Measurements from ENCODE around the gene PIP4K2A.
"Not testable (repeated sequence)": the region's sequence is repeated elsewhere in the genome, so short reads cannot be mapped to it uniquely, and the experiment has no call there.

The PIP4K2A gene

DNA sequence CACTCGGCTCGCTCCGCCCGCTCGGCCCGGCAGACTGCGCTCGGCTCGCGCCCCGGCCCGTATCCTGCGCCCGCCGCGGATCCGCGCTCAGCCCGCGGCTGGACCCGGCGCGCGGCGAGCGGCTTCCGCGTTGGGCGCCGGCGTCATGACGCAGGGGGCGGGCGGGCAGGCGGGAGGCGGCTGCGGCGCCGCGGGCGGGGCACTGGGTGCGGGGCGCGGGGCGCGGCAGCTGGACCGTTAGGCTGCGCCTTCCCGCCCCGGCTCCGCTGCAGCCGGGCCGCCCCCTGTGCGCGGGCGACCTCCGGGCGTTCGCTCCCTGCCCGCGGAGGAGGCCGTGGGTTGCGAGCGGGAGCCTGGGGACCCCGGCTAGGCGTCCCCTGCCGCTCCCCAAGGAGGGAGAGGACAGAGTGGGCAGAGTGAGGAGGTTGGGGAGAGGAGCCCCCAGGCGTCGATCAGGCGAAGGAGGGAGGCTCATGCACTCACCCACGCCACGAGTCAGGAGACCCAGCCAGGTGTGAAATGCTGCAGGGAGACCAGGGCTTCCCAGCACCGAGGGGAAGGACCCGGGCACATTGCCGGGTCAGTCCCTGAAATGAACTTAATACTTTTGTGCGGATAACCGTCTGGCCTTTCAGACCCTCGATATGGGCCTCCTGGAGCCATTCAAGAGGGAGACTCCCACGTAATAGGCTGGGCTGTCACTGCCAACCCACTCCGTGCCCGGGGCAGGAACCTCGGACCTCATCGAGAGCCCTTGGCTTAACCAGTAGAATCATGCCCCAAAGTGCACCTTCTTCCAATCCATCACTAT is at the start of gene PIP4K2A:
PIP4K2A (minus strand) TSS at position 100 of the 811 bp plus-strand sequence. CDS start 252 bp downstream, outside the sequence.
- peak; percentile 54 to 56 for DNase-seq (ENCODE audit: low read depth in 2 of 2)

DNA sequence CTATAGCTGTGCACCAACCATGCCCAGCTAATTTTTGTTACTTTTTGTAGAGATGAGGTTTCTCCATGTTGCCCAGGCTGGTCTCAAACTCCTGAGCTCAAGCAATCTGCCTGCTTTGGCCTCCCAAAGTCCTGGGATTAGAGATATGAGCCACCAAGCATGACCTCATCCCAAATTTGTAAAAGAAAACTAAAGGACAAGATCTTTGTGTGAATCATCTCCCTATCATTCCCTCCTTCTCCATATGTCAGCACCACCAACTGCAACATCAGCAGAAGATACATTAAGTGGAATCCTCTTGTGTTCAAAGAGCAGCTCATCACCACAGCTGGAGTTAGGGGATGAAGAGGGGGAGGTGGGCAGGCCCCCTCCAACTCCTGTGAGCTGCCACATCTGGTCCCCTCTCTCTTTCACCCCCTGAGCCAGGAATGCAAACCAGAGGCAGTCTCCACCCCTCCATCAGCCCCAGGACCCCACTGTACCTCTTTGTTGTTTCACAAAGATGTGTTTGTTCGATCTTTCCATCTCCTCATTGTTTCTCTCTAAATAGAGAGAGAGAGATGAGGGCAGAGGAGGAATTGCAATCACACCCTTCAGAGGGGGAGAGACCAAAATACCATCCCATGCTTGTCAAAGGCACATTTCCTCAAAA is 47.3 kb upstream of the PIP4K2A start:
- no peak for DNase-seq (ENCODE audit: low read depth in 2 of 2)

DNA sequence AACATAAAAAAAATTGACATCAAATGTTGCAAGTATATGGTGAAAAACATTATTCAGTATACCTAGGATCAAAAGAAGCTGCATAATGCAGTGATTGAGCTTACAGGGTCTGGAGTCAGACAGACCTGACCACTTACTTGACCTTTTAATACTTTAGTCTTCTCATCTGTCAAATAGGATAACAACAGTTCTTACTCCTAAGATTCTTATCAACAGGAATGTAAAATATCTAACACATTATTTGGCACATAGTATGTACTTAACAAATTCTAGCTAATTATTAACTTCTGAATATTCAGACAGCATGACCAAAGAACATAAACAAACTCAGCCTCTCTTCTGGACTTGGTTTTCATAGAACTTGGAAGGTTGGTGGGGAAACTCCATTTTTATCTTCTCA is 45.6 kb upstream of the PIP4K2A start:
- no peak for DNase-seq (ENCODE audit: low read depth in 2 of 2)

DNA sequence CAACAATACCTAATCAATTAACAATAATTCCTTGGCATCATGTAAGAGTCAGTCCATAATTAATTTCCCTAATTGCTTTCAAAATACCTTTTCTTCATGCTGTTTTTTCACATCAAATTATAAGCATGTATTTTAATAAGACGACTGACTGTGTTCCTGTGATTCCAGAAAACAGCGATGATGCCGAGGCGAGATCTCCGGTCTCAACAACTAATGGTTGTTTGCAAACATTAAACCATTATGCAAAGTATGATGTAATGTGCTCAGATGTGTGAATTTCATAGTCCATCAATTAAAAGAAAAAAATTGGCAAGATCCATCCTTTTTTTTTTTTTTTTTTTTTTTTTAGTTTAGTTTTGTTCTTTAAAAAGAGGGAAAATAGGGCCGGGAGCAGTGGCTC is 44.5 kb upstream of the PIP4K2A start:
- DNase-seq (ENCODE audit: low read depth in 2 of 2), result no peak

DNA sequence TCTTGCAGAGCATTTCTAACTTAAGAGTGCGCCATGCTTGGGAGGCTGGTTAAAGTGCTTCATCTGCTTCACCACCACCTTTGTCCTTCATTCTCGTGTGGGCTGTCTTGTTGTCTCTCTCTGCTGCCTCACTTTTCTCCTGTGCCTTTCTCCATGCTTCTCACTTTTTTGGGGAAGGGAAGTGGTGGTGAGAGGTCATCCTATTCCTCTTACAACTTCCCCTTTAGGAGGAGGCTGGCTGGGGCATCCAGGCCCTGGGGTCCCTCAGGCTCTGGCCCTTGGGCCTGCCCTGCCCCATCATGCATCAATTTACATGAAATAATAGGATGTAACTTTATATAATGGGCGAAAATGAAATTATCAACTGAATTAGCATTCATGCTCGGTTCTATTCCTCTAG is 39.9 kb upstream of the PIP4K2A start:
- no peak for DNase-seq (ENCODE audit: low read depth in 2 of 2)

DNA sequence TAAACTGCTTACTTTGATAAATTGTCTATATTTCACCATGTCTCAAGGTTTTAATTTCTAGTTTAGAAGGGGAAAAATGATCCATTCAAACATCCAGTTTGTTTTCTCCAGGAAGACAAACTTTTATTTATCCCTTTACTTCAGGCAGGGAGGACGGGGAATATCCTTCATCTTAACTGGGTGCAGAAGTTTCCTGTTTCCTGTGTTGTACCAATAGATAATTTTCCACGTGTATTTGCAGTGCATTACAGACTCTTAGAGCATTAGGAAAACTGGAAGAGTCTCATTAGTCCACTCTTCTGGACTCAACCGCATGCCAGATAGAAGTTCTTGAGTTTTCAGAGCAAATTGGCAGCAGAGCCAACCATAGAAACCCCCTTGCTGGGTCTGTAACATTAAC is 39.4 kb upstream of the PIP4K2A start:
- DNase-seq (ENCODE audit: low read depth in 2 of 2), result no peak

DNA sequence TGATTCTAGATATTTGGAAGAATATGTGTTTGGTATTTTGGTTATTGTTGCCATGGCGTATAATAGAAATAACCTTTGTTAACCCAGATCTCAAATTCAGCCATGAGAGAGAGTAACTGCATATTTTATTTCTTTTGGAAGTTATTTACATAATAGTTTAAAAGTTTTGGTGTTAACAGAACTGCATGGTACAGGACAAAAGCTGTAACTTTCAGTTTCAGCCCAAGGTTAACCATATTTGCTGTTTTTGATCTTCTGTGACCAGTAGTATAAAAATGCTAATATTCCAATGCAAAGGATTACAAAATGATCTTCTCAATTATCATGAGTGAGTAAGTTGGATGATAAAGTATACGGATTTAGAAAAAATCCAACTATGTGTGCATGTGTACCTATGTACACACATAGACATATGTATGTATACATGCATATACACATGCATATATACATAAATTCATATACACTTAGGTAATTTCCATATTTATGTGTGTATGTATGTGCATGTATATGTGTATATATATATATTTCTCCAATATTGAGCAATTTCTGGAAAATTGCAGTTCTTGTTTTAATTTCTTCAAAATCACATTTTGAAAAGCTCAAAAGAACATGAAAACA is 38.0 kb upstream of the PIP4K2A start:
- DNase-seq (ENCODE audit: low read depth in 2 of 2), result no peak

DNA sequence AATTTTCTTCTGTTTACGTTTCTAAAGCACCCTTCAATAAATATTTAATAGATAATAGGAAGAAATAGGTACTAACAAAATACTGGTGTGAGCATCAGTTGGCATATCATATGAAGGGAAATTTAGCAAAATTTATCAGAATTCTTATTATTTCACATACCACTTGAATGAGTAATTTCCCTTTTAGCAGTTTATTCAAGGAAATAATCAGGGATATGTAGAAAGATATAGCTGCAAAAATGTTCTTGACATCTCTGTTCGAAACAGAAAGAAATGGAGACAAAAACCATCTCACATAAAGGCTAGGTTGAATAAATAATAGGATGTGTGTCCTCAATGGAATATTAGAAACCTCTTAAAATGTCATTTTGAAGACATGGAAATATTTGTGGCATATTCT is 35.8 kb upstream of the PIP4K2A start:
- DNase-seq (ENCODE audit: low read depth in 2 of 2), result no peak

DNA sequence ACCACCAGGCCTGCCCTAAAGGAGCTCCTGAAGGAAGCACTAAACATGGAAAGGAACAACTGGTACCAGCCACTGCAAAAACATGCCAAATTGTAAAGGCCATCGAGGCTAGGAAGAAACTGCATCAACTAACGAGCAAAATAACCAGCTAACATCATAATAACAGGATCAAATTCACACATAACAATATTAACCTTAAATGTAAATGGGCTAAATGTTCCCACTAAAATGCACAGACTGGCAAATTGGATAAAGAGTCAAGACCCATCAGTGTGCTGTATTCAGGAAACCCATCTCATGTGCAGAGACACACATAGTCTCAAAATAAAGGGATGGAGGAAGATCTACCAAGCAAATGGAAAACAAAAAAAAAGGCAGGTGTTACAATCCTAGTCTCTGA is 30.5 kb upstream of the PIP4K2A start:
- DNase-seq (ENCODE audit: low read depth in 2 of 2), result not testable (repeated sequence)

DNA sequence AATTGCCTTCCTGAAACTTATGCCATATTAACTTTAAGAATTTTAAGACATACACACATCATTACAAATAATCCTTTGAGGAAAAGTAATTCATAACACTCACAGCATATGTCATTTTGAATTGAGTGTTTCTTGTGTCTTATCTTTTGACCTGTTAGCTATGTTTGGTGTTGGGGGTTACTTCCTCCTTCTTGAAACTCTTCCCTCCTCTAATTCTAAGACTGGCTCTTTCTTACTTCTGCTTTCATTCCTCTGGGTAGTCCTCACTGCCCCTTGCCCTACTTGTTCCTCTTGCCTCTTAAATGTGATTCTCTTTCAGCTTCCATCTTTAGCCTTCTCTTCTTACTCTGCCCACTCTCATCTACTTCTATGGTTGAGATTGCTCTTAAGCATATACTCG is 28.3 kb upstream of the PIP4K2A start:
- no peak for DNase-seq (ENCODE audit: low read depth in 2 of 2)

DNA sequence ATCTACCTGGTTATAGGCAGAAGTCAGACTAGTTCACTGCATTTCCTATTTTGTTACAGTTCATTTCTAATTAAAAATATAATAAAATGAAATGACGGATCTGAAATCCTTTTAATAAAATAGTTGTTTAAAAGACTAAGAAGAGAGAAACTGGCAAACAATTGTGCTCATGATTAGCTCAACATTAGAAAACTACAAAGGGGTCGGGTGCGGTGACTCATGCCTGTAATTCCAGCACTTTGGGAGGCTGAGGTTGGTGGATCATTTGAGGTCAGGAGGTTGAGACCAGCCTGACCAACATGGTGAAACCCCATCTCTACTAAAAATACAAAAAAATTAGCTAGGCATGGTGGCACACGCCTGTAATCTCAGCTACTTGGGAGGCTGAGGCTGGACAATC is 27.3 kb upstream of the PIP4K2A start:
- not testable (repeated sequence) for DNase-seq (ENCODE audit: low read depth in 2 of 2)

DNA sequence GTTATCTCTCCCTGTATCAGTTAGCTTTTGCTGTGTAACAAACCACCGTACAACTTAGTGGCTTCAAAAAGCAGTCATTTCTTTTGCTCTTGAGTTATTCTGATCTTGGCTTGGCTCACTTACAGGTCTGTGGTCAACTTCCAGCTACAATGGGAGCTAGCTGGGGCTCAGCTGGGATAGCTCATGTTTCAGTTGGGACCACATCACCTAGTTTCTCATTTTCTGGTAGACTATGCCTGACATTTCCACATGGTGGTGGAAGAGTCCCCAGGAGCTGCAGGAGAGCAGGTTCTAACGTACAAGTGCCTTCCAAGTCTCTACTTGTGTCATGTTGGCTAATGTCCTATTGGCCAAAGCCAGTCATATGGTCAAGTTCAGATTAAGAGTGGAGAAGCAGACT is 25.8 kb upstream of the PIP4K2A start:
- no peak for DNase-seq (ENCODE audit: low read depth in 2 of 2)

DNA sequence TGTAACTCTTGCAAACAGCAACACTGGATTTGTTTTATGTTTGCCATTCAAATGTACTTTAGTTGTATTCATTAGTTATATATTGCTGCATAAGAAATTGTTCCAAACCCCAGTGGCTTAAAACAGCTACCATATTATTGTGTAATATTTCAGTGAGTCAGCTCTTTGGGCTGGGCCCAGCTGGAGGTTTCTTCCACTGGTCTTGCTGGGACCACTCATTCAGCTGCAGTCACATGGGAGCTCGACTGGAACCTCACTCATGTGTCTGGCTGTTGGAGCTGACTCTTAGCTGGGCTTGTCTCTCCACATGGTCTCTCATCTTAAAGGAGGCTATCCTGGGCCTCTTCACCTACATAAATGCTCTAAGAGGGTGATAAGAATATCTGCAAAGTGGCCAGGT is 23.2 kb upstream of the PIP4K2A start:
- no peak for DNase-seq (ENCODE audit: low read depth in 2 of 2)

DNA sequence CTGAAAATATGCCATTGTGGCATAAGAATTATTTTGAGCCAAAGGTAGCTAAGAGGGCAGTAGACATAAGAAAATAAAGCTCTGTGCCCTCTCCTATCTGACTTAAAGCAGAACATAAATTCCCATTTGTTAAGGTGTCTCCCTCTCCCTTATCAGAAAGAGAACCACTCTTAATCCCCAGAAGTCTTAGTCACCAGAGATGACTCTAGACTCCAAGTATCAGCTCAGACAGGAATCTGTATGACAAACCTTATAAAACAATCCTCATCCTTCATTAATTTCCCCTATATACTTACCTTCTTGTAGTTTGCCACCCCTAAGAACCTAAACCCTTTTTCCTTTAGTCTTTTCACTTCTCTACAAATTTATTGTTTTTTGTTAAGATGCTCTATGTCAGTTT is 21.8 kb upstream of the PIP4K2A start:
- no peak for DNase-seq (ENCODE audit: low read depth in 2 of 2)

DNA sequence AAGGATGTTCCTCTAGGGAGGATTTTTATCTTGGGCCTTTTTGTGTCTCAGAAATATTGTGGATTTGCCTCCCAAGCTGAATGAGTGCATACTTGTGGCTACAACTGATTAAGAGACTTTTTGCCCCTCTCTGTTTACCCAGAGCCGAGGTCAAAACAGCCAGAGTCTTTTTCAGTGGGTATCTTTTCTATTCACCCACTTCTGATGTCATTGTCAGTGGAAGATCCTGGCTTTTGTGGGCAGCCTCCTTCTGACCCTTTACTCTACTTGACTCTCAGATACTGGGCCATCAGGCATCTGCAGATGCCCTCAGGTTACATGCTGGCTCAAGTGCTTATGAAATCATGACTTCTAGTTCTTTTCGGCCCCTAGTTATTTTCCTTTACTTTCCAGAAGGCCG is 19.6 kb upstream of the PIP4K2A start:
- no peak for DNase-seq (ENCODE audit: low read depth in 2 of 2)

DNA sequence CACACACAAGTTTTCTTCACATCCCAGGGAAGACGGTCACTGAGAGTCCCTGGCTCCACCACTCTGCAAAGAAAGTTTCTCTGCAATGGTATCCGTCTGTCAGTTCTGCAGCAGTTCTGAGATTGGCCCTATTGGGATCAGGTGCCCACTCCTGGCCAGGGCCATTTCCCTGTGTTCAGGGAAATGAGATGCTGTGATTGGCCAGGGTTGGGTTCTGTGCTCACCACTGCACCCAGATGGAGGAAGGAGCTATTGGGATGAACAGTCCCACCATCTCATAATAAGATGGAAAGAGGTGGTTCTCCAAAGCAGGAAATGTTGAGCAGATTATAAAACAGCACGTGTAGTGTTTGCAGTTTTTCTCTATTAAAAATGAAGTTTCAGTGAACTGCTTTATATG is 13.3 kb upstream of the PIP4K2A start:
- no peak for DNase-seq (ENCODE audit: low read depth in 2 of 2)

DNA sequence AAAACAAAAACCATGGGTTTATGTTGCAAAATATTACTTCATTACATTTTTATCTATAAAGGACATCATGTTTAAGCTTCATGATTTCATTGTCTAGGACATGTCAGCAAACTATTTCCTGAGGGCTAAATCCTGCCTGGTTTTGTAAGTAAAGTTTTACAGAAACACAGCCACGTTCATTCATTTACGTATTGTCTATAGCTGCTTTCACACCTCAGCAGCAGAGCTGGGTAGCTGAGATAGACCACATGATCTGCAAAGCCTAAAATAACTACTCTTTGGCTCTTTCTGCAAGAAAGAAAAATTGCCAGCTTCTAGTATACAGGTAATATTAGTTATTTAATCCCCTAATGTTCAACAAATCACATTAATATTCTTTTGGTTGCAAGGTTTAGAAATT is 12.7 kb upstream of the PIP4K2A start:
- no peak for DNase-seq (ENCODE audit: low read depth in 2 of 2)

DNA sequence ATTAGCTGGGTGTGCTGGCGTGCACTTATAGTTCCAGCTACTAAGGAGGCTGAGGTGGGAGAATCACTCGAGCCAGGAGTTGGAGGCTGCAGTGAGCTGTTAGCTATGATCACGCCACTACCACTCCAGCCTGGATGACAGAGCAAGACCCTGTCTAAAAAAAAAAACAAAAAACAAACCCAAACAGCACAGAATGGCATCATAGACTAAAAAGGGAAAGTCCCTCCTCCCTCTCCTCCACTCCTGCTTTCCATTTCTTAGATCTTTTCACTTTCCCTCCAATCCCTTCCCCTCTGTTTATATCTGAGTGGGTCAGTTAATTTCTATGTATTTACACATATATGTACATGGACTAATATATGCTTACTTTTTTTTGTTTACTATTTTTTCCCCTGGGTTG is 10.4 kb upstream of the PIP4K2A start:
- DNase-seq (ENCODE audit: low read depth in 2 of 2), result no peak

DNA sequence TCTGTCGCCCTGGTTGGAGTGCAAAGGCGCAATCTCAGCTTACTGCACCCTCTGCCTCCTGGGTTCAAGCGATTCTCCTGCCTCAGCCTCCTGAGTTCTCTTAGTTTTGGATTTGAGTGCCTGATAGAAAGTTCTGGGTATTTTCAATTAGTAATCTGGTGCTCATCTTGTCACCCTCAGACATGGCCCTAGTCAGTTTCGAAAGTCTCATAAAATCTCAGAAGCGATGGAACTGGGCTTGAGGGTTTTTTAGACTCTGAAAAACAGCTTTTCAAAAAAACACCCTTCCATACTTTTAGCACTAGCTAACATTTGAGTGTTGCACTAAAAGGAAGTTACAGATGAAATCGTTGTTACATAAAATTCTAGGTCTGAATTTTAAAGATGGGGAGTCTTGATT is 9.4 kb upstream of the PIP4K2A start:
- DNase-seq (ENCODE audit: low read depth in 2 of 2), result no peak

DNA sequence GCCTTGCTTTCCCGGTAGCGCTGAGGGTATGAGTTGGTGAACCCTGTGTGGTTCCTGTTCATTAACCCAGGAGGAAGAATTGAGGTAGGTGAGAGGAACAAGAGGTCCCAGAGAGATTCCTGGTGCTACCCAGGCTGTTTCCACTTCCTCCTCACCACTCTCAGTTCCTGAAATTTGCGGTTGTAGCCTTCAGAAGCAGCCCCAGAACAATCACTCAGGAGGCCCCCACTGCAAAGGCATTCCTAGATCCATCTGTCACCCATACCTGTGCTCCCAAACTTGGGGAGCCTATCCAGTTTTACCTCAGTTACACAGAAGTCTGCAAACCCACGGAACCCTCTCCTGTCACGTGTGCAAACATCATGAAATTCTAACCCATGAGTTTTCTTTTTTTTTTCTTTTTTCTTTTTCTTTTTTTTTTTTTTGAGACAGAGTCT is 9.0 kb upstream of the PIP4K2A start:
- no peak for DNase-seq (ENCODE audit: low read depth in 2 of 2)

DNA sequence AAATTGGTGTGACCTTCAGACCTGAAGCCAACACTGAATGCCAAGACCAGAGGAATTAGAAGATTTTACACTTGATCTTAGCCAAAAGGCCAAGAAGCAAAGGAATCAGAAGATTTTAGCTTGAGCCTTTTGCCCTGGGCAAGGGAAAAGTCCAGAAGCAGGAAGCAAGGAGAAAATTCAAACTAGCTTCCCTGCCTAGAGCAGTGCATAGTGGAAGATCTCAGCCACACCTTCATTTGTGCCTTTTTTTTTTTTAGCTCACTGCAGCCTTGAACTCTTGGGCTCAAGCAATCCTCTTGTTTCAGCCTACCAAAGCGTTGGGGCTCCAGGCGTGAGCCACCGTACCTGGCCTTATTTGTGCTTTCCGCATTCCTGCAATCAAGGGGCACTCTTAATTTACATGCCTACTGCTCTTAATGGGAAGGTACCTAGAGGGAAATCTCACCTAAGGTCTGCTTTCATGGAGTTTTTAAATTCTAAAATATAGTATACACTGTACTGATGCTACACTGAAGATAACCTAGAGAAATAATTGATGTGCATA is 8.3 kb upstream of the PIP4K2A start:
- no peak for DNase-seq (ENCODE audit: low read depth in 2 of 2)

DNA sequence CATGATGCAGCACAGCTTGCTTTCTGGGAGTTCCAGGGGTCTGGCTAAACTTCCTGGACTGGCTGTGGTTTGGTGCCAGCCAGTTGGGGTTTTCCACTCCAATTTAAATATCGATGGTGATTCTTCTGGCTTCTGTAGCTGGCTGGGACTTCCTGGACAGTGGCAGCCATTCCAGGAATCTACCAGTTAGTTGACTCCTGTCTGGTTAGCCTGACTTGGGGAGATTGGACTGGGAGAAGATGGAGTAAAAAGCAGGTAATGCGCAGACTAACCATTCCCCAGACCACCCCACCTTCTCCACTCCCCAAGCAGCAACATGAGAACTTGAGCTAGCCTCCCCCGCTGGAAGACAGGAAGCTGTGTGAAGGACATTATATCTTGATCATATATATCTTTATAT is 6.3 kb upstream of the PIP4K2A start:
- no peak for DNase-seq (ENCODE audit: low read depth in 2 of 2)

All from fibroblast of skin of left quadriceps (primary cell).